HG02798 (cell line): ENCODE results near the gene COPS3.

ENCODE experiments used
- ATAC-seq: cut with Tn5 transposase; IDR thresholded peaks from one replicate; pipeline ENCODE4 v1.9.1; 2021; ENCODE audit warnings: mild to moderate bottlenecking; ENCODE audit not compliant: unreplicated experiment, poor library complexity

Gene COPS3

DNA sequence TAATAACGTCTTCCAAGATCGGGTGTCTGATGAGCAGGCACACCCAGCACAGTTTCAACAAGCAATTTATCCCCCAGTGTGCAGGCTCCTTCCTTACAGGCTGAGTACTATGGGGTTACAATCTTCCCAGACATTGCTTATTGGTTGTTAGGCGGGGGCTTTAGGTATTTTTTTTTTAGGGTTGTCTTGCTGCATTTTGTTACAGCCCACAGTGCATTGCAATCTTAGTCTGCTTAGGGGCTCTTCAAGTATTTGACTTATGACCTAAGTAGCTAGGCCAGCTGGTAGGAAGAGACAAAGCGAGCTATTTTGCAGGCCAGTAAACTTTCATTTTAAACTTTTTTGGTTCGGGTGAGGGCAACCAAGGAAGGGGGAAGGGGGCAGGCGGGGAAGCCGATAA lies 80.7 kb downstream of the COPS3 start:
- no peak for ATAC-seq

DNA sequence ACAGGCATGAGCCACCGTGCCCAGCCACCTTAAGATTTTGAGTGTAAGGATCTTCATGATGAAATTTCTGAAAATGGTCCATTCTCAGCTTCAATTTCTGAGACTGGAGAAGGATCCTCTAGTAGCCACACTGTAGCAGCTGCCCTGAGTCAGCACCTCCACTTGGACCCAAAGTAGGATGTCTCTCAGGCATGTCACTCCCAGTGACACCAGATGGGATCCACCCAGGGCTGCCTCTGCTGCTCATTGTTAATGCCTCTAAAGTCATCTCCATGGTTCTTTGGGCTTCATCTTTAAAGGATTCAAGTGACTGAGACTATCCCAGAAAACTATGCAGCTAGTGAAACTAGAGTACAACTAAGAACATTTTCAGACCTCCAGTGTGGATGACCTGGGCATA lies 82.8 kb downstream of the COPS3 start:
- ATAC-seq: no peak

DNA sequence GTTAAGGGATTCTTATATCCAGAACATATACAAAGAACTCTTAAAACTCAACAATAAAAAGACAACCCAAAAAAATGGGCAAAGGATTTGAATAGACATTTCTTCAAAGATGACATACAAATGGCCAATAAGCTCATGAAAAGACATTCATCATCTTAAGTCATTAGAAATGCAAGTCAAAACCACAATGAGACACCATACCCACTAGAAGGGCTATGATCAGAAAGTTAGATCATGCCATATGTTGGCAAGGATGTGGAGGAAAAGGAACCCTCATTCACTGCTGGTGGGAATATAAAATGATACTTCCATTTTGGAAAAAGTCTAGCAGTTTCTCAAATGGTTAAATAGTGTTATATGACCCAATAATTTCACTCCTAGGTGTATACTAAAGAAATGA lies 84.3 kb downstream of the COPS3 start:
- ATAC-seq: no peak
